NCI-H2196 (cell line): Measurements from ENCODE around the gene SLC35B2.

ENCODE experiments used
- DNase-seq: peaks from one replicate; lab custom pipeline; 2025; ENCODE audit not compliant: unreplicated experiment; lab: John Stamatoyannopoulos, UW

The SLC35B2 gene

GRCh38 chr6:44286285-44286565 is 28.9 kb upstream of the SLC35B2 start:
- no peak for DNase-seq

GRCh38 chr6:44285552-44286284 is 28.4 kb upstream of the SLC35B2 start:
- no peak for DNase-seq

- no peak for DNase-seq
Measured at GRCh38 chr6:44284867-44285266, 27.5 kb upstream of the SLC35B2 start.

GRCh38 chr6:44284121-44284520 is 26.8 kb upstream of the SLC35B2 start:
- no peak for DNase-seq

- DNase-seq: no peak
Measured at GRCh38 chr6:44278774-44279697, 21.7 kb upstream of the SLC35B2 start.

GRCh38 chr6:44278315-44278714 is 21.0 kb upstream of the SLC35B2 start:
- DNase-seq: no peak

GRCh38 chr6:44277763-44278162 is 20.4 kb upstream of the SLC35B2 start:
- DNase-seq: no peak

GRCh38 chr6:44276667-44277640 is 19.6 kb upstream of the SLC35B2 start:
- no peak for DNase-seq

- DNase-seq: no peak
Measured at GRCh38 chr6:44275749-44276648, 18.7 kb upstream of the SLC35B2 start.

- DNase-seq: no peak
Measured at GRCh38 chr6:44275271-44275748, 18.0 kb upstream of the SLC35B2 start.

GRCh38 chr6:44273617-44274016 is 16.3 kb upstream of the SLC35B2 start:
- DNase-seq: no peak

GRCh38 chr6:44272999-44273566 is 15.8 kb upstream of the SLC35B2 start:
- no peak for DNase-seq

- no peak for DNase-seq
Measured at GRCh38 chr6:44272529-44272928, 15.2 kb upstream of the SLC35B2 start.

- DNase-seq: no peak
Measured at GRCh38 chr6:44271914-44272313, 14.6 kb upstream of the SLC35B2 start.

- no peak for DNase-seq
Measured at GRCh38 chr6:44271406-44271723, 14.0 kb upstream of the SLC35B2 start.

GRCh38 chr6:44270526-44271405 is 13.4 kb upstream of the SLC35B2 start:
- no peak for DNase-seq

GRCh38 chr6:44269921-44270525 is 12.7 kb upstream of the SLC35B2 start, which contains the start of gene TMEM151B:
Gene TMEM151B, plus strand, starts transcription at chr6:44270450. Its CDS starts 293 bp downstream, at chr6:44270743.
- no peak for DNase-seq

GRCh38 chr6:44269178-44269920 is 12.0 kb upstream of the SLC35B2 start:
- DNase-seq: no peak
